HG03457 (cell line): Measurements from ENCODE around the gene SMOC2.

Source experiments
- ATAC-seq: cut with Tn5 transposase; IDR thresholded peaks from one replicate; pipeline ENCODE4 v1.9.1; 2021; ENCODE audit warnings: moderate number of reproducible peaks; ENCODE audit not compliant: unreplicated experiment

SMOC2 gene

DNA sequence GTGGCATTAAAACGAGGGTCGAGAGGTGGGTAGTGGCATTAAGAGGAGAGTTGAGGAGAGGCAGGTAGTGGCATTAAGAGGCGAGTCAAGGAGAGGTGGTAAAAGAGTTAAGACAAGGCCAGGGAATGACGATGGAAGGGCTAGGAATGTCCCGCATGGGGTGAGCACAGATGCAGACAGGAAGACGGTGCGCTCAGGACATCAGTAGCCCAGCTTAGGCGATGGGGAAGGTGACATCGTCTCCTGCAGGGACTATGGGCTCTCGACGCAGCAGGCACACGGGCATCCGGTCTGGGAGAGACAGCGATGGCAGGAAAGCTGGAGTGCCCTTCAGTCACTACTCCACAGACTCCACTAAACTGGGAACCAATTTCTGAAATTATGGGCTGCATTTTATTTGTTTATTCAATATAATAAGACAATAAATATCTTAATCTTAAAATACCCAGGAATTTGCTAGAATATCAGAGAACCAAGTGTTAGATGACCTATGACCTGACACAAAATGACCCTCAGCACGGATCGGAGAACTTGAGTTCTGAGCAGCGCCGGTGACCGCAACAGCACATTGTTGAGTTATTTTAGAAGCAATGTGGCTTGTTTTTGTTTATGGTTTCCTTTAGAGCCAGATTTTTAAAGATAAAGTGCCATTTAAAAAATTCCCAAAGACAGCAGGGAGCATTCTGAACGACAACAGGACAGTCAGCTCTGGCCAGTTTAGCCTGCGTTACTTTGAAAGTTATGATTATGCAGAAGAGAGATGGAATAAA, 177.7 kb downstream of the SMOC2 start:
- ATAC-seq: no peak

DNA sequence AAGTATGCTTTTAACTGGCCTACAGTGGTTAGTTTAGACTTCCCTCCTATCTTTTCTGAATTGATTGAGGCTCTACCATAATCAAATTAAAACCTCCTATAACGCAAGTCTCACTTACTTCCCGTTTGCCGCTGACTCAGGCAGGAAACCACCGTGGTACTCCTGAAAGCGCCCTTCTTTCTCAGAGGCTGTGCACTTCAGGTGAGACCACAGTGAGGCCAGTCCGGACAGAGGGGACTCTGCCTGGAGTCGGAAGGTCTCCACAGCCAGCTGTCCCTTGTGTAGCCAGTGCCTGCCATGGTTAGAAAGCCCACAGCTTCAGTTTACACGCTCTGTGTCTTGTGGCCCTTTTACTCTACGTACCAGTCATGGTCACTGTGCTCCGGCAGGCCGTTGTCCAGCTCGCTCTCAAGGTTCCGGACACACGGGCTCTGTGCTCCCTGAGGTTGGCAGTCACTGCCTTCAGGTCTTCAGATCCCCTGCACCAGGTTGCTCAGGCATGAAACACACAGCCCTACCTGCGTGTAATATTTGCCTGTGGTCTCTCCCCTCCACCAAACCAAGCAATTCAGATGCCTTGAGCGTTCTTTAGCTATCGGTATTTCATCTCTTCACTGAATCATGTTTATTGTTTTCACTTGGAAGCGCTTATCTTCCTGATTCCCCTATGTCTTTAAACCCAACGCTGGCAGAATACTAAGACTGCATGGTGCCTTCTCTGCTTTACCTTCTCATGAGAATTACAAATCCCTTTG, 178.8 kb downstream of the SMOC2 start:
- no peak for ATAC-seq

- ATAC-seq: no peak
These were observed 179.6 kb downstream of the SMOC2 start for GRCh38 chr6:168620578-168620977.

DNA sequence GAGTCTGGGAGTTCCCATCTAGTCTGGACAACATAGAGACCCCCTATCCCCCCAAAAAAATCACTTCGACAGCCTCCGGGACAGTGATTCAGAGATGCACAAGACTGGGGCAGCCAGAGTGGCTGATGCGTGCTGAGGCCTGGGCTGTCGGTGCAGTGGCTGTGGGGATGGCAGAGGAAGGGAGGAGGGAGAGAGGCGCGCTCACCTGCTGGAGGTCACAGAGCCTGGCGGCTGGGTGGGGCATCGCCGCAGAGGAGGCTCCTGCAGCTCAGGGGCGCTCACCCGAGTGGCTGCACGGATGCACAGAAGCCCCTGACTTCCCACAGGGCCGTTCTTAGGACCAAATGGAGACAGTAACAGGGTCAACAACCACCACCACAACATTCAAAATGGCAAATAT, 182.8 kb downstream of the SMOC2 start:
- no peak for ATAC-seq

DNA sequence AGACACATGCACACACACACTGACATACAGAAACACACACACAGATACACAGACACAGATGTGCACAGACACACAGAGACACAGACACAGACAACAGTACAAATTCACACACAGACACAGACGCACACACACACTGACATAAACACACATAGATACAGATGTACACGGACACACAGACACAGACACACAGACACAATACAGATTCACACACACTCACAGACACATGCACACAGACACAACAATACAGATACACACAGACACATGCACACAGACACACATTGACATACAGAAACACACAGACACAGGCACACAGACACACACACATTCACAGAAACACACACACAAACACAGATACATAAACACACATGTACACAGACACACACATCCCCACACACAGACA, 183.6 kb downstream of the SMOC2 start:
- ATAC-seq: no peak

- ATAC-seq: no peak
These were observed 184.0 kb downstream of the SMOC2 start for GRCh38 chr6:168624948-168625347.

DNA sequence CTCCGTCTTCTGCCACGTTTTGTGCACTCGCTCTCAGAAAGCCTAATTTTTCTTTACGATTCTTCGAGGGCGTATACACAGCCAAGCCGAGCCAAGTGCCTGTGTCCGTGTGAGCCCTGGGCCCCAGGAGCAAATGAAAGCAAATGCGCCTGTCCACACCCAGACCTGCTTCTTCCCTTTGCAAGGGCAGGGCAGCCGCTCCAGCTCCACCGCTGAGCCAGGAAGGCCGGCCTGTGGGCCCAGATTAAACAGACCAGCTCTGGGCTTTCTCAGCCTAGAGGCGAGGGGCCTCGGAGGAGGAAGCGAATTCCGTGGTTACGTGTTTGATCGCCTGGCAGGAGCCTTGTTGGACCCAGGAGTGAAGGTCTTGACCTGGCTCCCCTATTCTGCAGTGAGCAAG, 184.6 kb downstream of the SMOC2 start:
- no peak for ATAC-seq

DNA sequence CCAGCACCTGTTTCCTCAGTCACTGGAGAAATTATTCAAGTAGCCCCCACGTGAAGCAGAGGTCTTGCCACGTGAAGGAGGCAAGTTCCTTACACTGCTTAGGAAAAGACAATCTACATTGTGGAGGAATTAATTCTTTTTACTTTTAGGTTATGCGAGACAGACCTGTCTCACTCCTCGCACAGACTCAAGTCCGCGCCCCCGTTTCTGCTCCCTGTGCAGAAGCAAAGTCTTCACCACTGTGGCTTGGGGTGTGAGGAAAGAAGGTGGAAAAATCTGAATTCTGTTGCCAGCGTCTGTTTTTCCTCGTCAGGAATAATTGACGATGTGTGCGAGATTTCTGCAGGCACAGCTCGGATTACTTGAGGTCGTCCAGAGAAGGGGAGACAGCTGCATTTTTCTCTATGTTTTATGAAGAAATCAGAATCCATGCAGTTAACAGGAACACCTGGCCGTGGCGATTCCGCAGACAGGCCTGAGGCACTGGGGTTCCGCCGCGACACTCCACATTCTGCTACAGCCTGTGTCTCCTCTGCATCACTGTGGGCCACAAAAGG, 185.1 kb downstream of the SMOC2 start:
- ATAC-seq: no peak

- no peak for ATAC-seq
These were observed 186.7 kb downstream of the SMOC2 start for GRCh38 chr6:168627506-168628175.

GRCh38 chr6:168628176-168628553, 187.2 kb downstream of the SMOC2 start:
- no peak for ATAC-seq

DNA sequence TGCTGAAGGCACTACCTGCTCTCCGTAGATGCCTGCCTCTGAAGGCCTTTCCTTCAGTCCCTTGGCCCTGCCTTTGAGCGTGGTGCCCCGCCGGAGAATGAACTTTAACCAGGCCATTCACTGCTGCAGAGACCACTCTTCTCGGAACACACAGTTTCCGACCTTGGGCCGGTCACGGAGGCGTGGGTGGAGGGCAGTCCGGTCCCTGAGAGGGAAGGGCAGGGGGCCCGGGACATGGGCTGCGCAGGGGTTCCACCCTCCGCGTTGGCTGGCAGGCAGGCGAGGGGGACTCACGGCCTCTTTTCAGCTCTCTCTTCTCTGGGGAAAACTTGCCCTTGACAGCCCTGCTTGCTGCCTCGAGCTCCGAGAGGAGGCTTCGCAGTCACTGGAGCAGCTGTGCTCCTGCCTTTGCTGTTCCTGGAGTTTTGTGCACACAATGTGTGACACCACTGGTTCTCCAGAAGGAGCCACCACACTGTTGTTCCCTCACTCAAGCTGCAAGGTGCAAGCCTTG, 187.8 kb downstream of the SMOC2 start:
- ATAC-seq: no peak

- no peak for ATAC-seq
These were observed 190.6 kb downstream of the SMOC2 start for GRCh38 chr6:168631564-168631963.

DNA sequence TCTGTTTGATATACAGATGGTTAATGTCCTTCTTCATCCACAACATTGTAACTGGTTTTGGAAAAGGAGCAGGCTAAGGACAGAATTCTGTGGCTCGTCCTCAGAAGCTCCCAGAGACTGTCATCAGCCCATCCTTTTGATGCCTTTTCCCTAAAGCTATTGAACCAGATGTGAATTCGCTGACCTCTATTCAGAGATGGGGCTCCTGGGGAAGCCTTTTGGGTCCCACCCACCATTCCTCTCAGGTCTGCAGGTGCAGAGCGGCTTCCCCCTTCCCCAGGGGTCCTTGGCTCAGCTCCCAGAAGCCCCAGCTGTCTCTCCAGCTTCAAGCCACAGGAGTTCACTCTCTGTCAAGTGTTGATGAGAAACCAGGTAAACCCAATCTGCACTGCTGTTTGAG, 191.7 kb downstream of the SMOC2 start:
- no peak for ATAC-seq

GRCh38 chr6:168634541-168635328, 193.8 kb downstream of the SMOC2 start:
- ATAC-seq: no peak

GRCh38 chr6:168636147-168637004, 195.4 kb downstream of the SMOC2 start:
- no peak for ATAC-seq

DNA sequence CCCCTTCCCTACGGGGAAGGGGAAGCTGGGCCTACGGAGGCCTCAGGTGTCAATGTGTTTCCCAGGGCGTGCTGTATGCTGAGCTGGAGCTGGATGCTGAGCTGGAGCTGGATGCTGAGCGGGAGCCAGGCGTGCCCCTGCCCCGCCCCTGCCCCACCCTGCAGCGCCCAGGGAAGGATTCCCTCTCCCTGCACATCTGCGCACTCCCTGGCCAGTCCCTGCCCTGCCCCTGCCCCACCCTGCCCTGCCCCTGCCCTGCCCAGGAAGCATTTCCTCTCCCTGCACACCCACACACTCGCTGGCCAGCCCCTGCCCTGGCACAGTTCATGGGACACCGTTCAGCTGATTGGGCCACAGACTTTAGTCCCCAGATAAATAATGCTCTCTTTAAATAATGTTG, 196.8 kb downstream of the SMOC2 start:
- ATAC-seq: no peak

DNA sequence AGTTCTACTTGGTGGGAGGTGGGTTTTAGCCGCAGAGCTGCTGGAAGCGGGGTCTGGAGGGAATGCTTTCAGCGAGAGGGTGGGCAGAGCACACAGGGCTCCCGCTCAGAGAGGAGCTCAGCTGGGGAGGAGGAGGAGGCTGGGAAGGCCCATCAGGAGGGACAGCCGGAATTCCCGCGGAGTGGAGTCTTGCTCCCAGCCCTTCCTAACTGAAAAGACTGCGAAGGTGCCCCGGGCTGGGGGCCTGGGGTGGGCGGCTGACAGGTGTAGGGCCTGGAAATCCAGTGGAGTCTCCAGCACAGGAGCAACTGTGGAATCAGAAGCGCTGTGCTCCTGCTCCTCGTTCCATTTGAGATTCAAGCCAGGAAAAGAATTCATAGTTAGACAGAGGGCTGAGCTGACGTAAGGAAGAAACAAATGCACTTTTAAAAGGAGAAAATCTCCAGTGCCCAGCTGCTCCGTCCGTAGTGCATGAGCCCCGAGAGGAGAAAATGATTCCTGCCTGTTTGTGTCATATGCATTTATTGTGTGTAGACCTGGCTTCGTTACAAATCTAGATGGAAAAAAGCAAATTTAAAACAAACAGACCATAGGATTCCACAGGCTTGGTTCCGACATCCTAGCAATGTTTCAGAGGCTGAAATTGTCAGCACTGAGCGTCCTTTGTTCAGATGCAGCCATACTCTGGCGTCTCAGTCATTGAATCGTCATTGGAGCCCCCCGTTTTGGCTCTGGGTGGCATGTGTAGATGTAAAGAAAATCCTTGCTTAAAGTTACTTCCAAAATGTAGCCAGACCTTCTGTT, 197.7 kb downstream of the SMOC2 start:
- ATAC-seq: no peak

DNA sequence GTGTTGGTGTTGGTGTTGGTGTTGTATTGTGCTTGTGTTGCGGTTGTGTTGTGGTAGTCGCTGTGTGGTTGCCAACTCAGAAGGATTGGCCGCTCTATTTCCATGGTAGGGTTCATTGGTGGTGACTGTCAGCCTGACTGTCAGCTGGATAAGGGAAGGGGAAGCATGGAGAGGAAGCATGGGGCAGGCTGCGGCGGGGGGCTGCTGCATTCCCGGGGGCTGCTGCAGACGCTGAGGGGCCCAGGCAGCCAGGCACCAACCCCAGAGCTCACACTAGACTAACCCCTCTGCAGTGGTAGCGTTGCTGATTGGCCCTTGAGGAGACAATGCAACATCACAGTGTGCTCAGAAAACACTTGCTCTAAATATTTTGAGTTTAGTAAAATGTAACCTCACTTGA, 199.2 kb downstream of the SMOC2 start:
- ATAC-seq: no peak

DNA sequence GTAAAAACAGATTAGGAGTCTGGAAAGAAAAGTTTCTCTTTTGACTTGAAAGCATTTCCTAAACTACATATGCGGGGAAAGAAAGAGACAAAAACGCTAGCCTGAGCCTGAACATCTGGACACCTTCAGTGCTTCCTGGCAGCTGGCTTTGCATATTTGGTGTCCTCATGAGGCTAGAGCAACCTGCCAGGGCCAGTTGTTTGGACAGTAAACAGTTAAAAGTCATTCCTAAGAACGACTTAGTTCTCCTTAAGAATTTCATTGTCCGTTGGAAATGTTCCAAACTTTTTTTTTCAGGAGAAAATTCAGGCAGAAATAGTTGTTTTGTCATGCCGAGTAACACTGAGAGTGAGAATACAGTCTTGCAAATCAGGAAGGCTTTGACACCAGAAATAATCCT, 199.8 kb downstream of the SMOC2 start:
- no peak for ATAC-seq
